Measurements from ENCODE around the gene SCNN1G.

DNA sequence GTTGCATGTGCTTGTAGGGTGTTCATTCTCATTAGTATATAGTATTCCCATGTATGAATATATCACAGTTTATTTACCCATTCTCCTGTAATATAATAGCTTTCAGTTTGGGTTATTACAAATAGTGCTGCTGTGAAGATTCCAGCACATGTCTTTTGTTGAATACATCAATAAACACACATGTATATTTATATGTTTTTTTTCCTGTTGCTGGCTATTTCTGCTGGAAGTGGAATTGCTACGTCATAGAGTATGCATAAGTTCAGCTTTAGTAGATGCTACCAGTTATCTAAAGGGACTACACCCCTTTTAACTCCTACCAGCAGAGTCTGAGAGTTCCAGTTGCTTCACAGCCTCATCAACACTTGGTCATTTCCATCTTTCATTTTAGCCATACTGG lies 67.3 kb downstream of the SCNN1G start:
- TF ChIP-seq, protein P1, sequence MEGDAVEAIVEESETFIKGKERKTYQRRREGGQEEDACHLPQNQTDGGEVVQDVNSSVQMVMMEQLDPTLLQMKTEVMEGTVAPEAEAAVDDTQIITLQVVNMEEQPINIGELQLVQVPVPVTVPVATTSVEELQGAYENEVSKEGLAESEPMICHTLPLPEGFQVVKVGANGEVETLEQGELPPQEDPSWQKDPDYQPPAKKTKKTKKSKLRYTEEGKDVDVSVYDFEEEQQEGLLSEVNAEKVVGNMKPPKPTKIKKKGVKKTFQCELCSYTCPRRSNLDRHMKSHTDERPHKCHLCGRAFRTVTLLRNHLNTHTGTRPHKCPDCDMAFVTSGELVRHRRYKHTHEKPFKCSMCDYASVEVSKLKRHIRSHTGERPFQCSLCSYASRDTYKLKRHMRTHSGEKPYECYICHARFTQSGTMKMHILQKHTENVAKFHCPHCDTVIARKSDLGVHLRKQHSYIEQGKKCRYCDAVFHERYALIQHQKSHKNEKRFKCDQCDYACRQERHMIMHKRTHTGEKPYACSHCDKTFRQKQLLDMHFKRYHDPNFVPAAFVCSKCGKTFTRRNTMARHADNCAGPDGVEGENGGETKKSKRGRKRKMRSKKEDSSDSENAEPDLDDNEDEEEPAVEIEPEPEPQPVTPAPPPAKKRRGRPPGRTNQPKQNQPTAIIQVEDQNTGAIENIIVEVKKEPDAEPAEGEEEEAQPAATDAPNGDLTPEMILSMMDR (IDR thresholded peaks at IDR 0.05; ENCODE audit: borderline replicate concordance, extremely low read depth, low read length, poor library complexity, severe bottlenecking) = no peak
- no peak for TF ChIP-seq EZH2 (IDR thresholded peaks at IDR 0.05; ENCODE audit: borderline replicate concordance, low read depth, low read length, severe bottlenecking)
